ENCODE measurements around the gene DGKQ. TPM values are rescaled to one million over a fixed set of nuclear protein-coding genes. Genes with fewer than 3 reads are reported as not detected.

The DGKQ gene
- total RNA-seq, 1 experiment from 2014 or later, result 12.2 TPM

GRCh38 chr4:1019729-1020470, 46.5 kb upstream of the DGKQ start:
- Histone ChIP-seq H3K4me3 (ENCODE audit: low read depth in 2 of 2, low read length in 2 of 2) (no peak overlapping the region), H3K9me3 (ENCODE audit: control insufficient read depth, insufficient read depth, low read depth, low read length) (no peaks in the 10 kb centered on the region), H3K27me3 (ENCODE audit: control insufficient read depth, insufficient read depth, low read length) (no peaks in the 10 kb centered on the region), H3K27ac (ENCODE audit: low read length) (no peak overlapping the region), H3K36me3 (ENCODE audit: control insufficient read depth, insufficient read depth, low read length) (no peaks in the 10 kb centered on the region), H3K4me1 (ENCODE audit: control insufficient read depth, insufficient read depth, low read length) (peaks cover 6% of the 10 kb centered on the region; the same call in 1 of the 2 replicates)
- peak; percentile 28; the same call in 1 of the 2 replicates for ATAC-seq
- ChIA-PET CTCF (no interaction called here), POLR2A (no interaction called here)
- no TSS peak for BruUV-seq (replicated peaks)
- no peak for DNase-seq (ENCODE audit: low read depth, low spot score)
- in situ Hi-C loops (cut with HindIII; ENCODE audit: low pct_unique_long_range_greater_than_20kb, low sequenced_read_pairs), result no loop called here
- TF ChIP-seq POLR2AphosphoS5 (IDR thresholded peaks at IDR 0.05; ENCODE audit: low read depth, low read length) (no peak), REST (IDR thresholded peaks at IDR 0.05; ENCODE audit: insufficient read depth in 1 of 2, low read depth in 2 of 2, low read length in 1 of 2) (no peak), CTCF (IDR thresholded peaks at IDR 0.05) (no peak), SIN3A (IDR thresholded peaks at IDR 0.05; ENCODE audit: borderline replicate concordance, insufficient read depth, low read depth, low read length) (no peak)
- intact Hi-C loops (cut with micrococcal nuclease; ENCODE audit: unreplicated experiment), result no loop called here

GRCh38 chr4:1019320-1019719, 46.0 kb upstream of the DGKQ start:
- Histone ChIP-seq H3K9me3 (ENCODE audit: control insufficient read depth, insufficient read depth, low read depth, low read length) (no peaks in the 10 kb centered on the region), H3K4me3 (ENCODE audit: low read depth in 2 of 2, low read length in 2 of 2) (no peak overlapping the region), H3K27me3 (ENCODE audit: control insufficient read depth, insufficient read depth, low read length) (no peaks in the 10 kb centered on the region), H3K36me3 (ENCODE audit: control insufficient read depth, insufficient read depth, low read length) (no peaks in the 10 kb centered on the region), H3K27ac (ENCODE audit: low read length) (no peak overlapping the region), H3K4me1 (ENCODE audit: control insufficient read depth, insufficient read depth, low read length) (peaks cover 6% of the 10 kb centered on the region; the same call in 1 of the 2 replicates)
- DNase-seq (ENCODE audit: low read depth, low spot score), result no peak
- intact Hi-C loops (cut with micrococcal nuclease; ENCODE audit: unreplicated experiment) (no loop called here), in situ Hi-C loops (cut with HindIII; ENCODE audit: low pct_unique_long_range_greater_than_20kb, low sequenced_read_pairs) (no loop called here)
- ChIA-PET CTCF (no interaction called here), POLR2A (no interaction called here)
- ATAC-seq, result no peak
- TF ChIP-seq POLR2AphosphoS5 (IDR thresholded peaks at IDR 0.05; ENCODE audit: low read depth, low read length), result no peak
- no peak for TF ChIP-seq TCF7L2 (IDR thresholded peaks at IDR 0.05; ENCODE audit: low read depth, low read length)
- TF ChIP-seq CTCF (IDR thresholded peaks at IDR 0.05), result no peak
- no peak for TF ChIP-seq REST (IDR thresholded peaks at IDR 0.05; ENCODE audit: insufficient read depth in 1 of 2, low read depth in 2 of 2, low read length in 1 of 2)
- TF ChIP-seq SIN3A (IDR thresholded peaks at IDR 0.05; ENCODE audit: borderline replicate concordance, insufficient read depth, low read depth, low read length), result no peak
- no TSS peak for BruUV-seq (replicated peaks)
